Measurements from ENCODE around the gene FGF21.
"Not testable (repeated sequence)": the region's sequence is repeated elsewhere in the genome, so short reads cannot be mapped to it uniquely, and the experiment has no call there.

The FGF21 gene

GRCh38 chr19:48772503-48772953, 17.2 kb downstream of the FGF21 start:
- Histone ChIP-seq H3K4me1 (ENCODE audit: control insufficient read depth, insufficient read depth, low read length, unreplicated experiment) (no peaks in the 10 kb centered on the region), H2AFZ (ENCODE audit: low read length, unreplicated experiment) (no peak overlapping the region), H3K79me2 (ENCODE audit: control insufficient read depth, insufficient read depth, low read length, unreplicated experiment) (no peaks in the 10 kb centered on the region), H3K36me3 (ENCODE audit: insufficient read depth, low read length) (no peaks in the 10 kb centered on the region), H3K27ac (ENCODE audit: low read depth, low read length) (no peak overlapping the region), H3K4me3 (ENCODE audit: low read depth, low read length) (no peak overlapping the region), H3K27me3 (ENCODE audit: insufficient read depth, low read length) (no peaks in the 10 kb centered on the region)

- H3K36me3 ChIP-seq (ENCODE audit: insufficient read depth, low read length), result no peaks in the 10 kb centered on the region
- no peak overlapping the region for H3K27ac ChIP-seq (ENCODE audit: low read depth, low read length)
- H3K79me2 ChIP-seq (ENCODE audit: control insufficient read depth, insufficient read depth, low read length, unreplicated experiment), result no peaks in the 10 kb centered on the region
- H3K4me3 ChIP-seq (ENCODE audit: low read depth, low read length), result no peak overlapping the region
- H3K27me3 ChIP-seq (ENCODE audit: insufficient read depth, low read length), result no peaks in the 10 kb centered on the region
- H2AFZ ChIP-seq (ENCODE audit: low read length, unreplicated experiment), result no peak overlapping the region
- peaks cover 4% of the 10 kb centered on the region for H3K4me1 ChIP-seq (ENCODE audit: control insufficient read depth, insufficient read depth, low read length, unreplicated experiment)
Measured at GRCh38 chr19:48777139-48777538, 21.8 kb downstream of the FGF21 start.

GRCh38 chr19:48777720-48778119, 22.4 kb downstream of the FGF21 start:
- H3K27ac ChIP-seq (ENCODE audit: low read depth, low read length), result no peak overlapping the region
- peaks cover 4% of the 10 kb centered on the region for H3K4me1 ChIP-seq (ENCODE audit: control insufficient read depth, insufficient read depth, low read length, unreplicated experiment)
- no peak overlapping the region for H2AFZ ChIP-seq (ENCODE audit: low read length, unreplicated experiment)
- H3K36me3 ChIP-seq (ENCODE audit: insufficient read depth, low read length), result no peaks in the 10 kb centered on the region
- no peaks in the 10 kb centered on the region for H3K27me3 ChIP-seq (ENCODE audit: insufficient read depth, low read length)
- no peaks in the 10 kb centered on the region for H3K79me2 ChIP-seq (ENCODE audit: control insufficient read depth, insufficient read depth, low read length, unreplicated experiment)
- no peak overlapping the region for H3K4me3 ChIP-seq (ENCODE audit: low read depth, low read length)

GRCh38 chr19:48779636-48780035, 24.3 kb downstream of the FGF21 start:
- Histone ChIP-seq H3K36me3 (ENCODE audit: insufficient read depth, low read length) (no peaks in the 10 kb centered on the region), H3K79me2 (ENCODE audit: control insufficient read depth, insufficient read depth, low read length, unreplicated experiment) (no peaks in the 10 kb centered on the region), H3K27ac (ENCODE audit: low read depth, low read length) (no peak overlapping the region), H2AFZ (ENCODE audit: low read length, unreplicated experiment) (no peak overlapping the region), H3K4me1 (ENCODE audit: control insufficient read depth, insufficient read depth, low read length, unreplicated experiment) (peaks cover 4% of the 10 kb centered on the region), H3K27me3 (ENCODE audit: insufficient read depth, low read length) (no peaks in the 10 kb centered on the region), H3K4me3 (ENCODE audit: low read depth, low read length) (no peak overlapping the region)

- Histone ChIP-seq H3K36me3 (ENCODE audit: insufficient read depth, low read length) (no peaks in the 10 kb centered on the region), H2AFZ (ENCODE audit: low read length, unreplicated experiment) (peak overlapping the region; percentile 75), H3K27ac (ENCODE audit: low read depth, low read length) (no peak overlapping the region; the same call in 1 of the 2 replicates), H3K4me3 (ENCODE audit: low read depth, low read length) (no peak overlapping the region), H3K4me1 (ENCODE audit: control insufficient read depth, insufficient read depth, low read length, unreplicated experiment) (peaks cover 4% of the 10 kb centered on the region), H3K79me2 (ENCODE audit: control insufficient read depth, insufficient read depth, low read length, unreplicated experiment) (no peaks in the 10 kb centered on the region), H3K27me3 (ENCODE audit: insufficient read depth, low read length) (no peaks in the 10 kb centered on the region)
Measured at GRCh38 chr19:48780631-48781391, 25.5 kb downstream of the FGF21 start.

GRCh38 chr19:48784527-48784926, 29.2 kb downstream of the FGF21 start:
- Histone ChIP-seq H3K4me3 (ENCODE audit: low read depth, low read length) (no peak overlapping the region), H2AFZ (ENCODE audit: low read length, unreplicated experiment) (no peak overlapping the region)

GRCh38 chr19:48786422-48786821, 31.1 kb downstream of the FGF21 start:
- H2AFZ ChIP-seq (ENCODE audit: low read length, unreplicated experiment); H3K36me3 ChIP-seq (ENCODE audit: insufficient read depth, low read length); H3K27ac ChIP-seq (ENCODE audit: low read depth, low read length); H3K4me3 ChIP-seq (ENCODE audit: low read depth, low read length); H3K79me2 ChIP-seq (ENCODE audit: control insufficient read depth, insufficient read depth, low read length, unreplicated experiment); H3K4me1 ChIP-seq (ENCODE audit: control insufficient read depth, insufficient read depth, low read length, unreplicated experiment); H3K27me3 ChIP-seq (ENCODE audit: insufficient read depth, low read length): not testable (repeated sequence)

More at GRCh38 chr19:48784527-48784926, 29.2 kb downstream of the FGF21 start:
- Histone ChIP-seq H3K27me3 (ENCODE audit: insufficient read depth, low read length) (no peaks in the 10 kb centered on the region), H3K79me2 (ENCODE audit: control insufficient read depth, insufficient read depth, low read length, unreplicated experiment) (no peaks in the 10 kb centered on the region), H3K36me3 (ENCODE audit: insufficient read depth, low read length) (no peaks in the 10 kb centered on the region), H3K4me1 (ENCODE audit: control insufficient read depth, insufficient read depth, low read length, unreplicated experiment) (peaks cover 4% of the 10 kb centered on the region), H3K27ac (ENCODE audit: low read depth, low read length) (no peak overlapping the region)

GRCh38 chr19:48787331-48787730, 32.0 kb downstream of the FGF21 start:
- H3K79me2 ChIP-seq (ENCODE audit: control insufficient read depth, insufficient read depth, low read length, unreplicated experiment); H3K4me1 ChIP-seq (ENCODE audit: control insufficient read depth, insufficient read depth, low read length, unreplicated experiment); H2AFZ ChIP-seq (ENCODE audit: low read length, unreplicated experiment); H3K4me3 ChIP-seq (ENCODE audit: low read depth, low read length); H3K27ac ChIP-seq (ENCODE audit: low read depth, low read length); H3K27me3 ChIP-seq (ENCODE audit: insufficient read depth, low read length); H3K36me3 ChIP-seq (ENCODE audit: insufficient read depth, low read length): not testable (repeated sequence)

- H3K79me2 ChIP-seq (ENCODE audit: control insufficient read depth, insufficient read depth, low read length, unreplicated experiment), result no peaks in the 10 kb centered on the region
- no peaks in the 10 kb centered on the region for H3K4me1 ChIP-seq (ENCODE audit: control insufficient read depth, insufficient read depth, low read length, unreplicated experiment)
- no peaks in the 10 kb centered on the region for H3K36me3 ChIP-seq (ENCODE audit: insufficient read depth, low read length)
- H3K27me3 ChIP-seq (ENCODE audit: insufficient read depth, low read length), result no peaks in the 10 kb centered on the region
- H3K27ac ChIP-seq (ENCODE audit: low read depth, low read length), result no peak overlapping the region
- no peak overlapping the region for H2AFZ ChIP-seq (ENCODE audit: low read length, unreplicated experiment)
- H3K4me3 ChIP-seq (ENCODE audit: low read depth, low read length), result no peak overlapping the region
Measured at GRCh38 chr19:48793271-48793670, 37.9 kb downstream of the FGF21 start.

GRCh38 chr19:48794291-48794690, 39.0 kb downstream of the FGF21 start:
- H3K4me1 ChIP-seq (ENCODE audit: control insufficient read depth, insufficient read depth, low read length, unreplicated experiment), result peaks cover 5% of the 10 kb centered on the region
- no peaks in the 10 kb centered on the region for H3K36me3 ChIP-seq (ENCODE audit: insufficient read depth, low read length)
- H2AFZ ChIP-seq (ENCODE audit: low read length, unreplicated experiment), result no peak overlapping the region
- H3K79me2 ChIP-seq (ENCODE audit: control insufficient read depth, insufficient read depth, low read length, unreplicated experiment), result no peaks in the 10 kb centered on the region
- no peak overlapping the region for H3K4me3 ChIP-seq (ENCODE audit: low read depth, low read length)
- H3K27me3 ChIP-seq (ENCODE audit: insufficient read depth, low read length), result no peaks in the 10 kb centered on the region
- H3K27ac ChIP-seq (ENCODE audit: low read depth, low read length), result no peak overlapping the region

- Histone ChIP-seq H3K36me3 (ENCODE audit: insufficient read depth, low read length) (no peaks in the 10 kb centered on the region), H3K27ac (ENCODE audit: low read depth, low read length) (peak overlapping the region; percentile 36; the same call in 1 of the 2 replicates), H3K4me3 (ENCODE audit: low read depth, low read length) (peak overlapping the region; percentile 62), H2AFZ (ENCODE audit: low read length, unreplicated experiment) (peak overlapping the region; percentile 29), H3K27me3 (ENCODE audit: insufficient read depth, low read length) (no peaks in the 10 kb centered on the region), H3K79me2 (ENCODE audit: control insufficient read depth, insufficient read depth, low read length, unreplicated experiment) (no peaks in the 10 kb centered on the region), H3K4me1 (ENCODE audit: control insufficient read depth, insufficient read depth, low read length, unreplicated experiment) (peaks cover 9% of the 10 kb centered on the region)
Measured at GRCh38 chr19:48795055-48795684, 39.8 kb downstream of the FGF21 start.
